Measurements from ENCODE around the gene MRPL10. TPM values are rescaled to one million over a fixed set of nuclear protein-coding genes. Genes with fewer than 3 reads are reported as not detected.

The MRPL10 gene
- total RNA-seq, 1 experiment from 2014 or later = 159 TPM

DNA sequence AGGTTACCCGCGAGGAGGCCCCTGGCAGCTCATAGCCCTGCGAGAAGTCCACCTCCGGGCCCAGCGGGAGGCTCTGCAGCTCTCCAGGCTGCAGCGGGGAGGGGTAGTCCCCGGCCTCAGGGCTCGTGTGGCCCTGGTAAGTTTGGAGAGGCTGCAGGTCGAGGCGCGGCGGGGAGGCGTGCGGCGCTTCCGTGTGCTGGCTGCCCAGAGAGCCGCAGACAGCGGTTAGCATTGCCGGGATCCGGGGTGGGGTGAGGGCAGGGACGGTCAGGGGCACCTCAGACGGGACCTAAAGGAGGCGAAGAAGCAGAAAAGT is 16.8 kb upstream of the MRPL10 start:
- CTCF ChIA-PET = interaction anchor here (0.5 to 14.0 kb wide), 9 partner anchors 9 to 305 kb away, joined by 3 to 904 read pairs (median 4); partner anchors contain the start of genes LRRC46, MRPL10 and SP2
- POLR2A ChIA-PET = no interaction called here
- peak overlapping the region; percentile 90 for H3K4me3 Mint-ChIP-seq (ENCODE audit: unreplicated experiment)
- H3K9me3 Mint-ChIP-seq (ENCODE audit: unreplicated experiment) = no peaks in the 10 kb centered on the region
- intact Hi-C loops (cut with micrococcal nuclease; ENCODE audit: unreplicated experiment) = no loop called here
- BruUV-seq (replicated peaks) = no TSS peak
- H3K36me3 ChIP-seq (ENCODE audit: control insufficient read depth, insufficient read depth, low read length) = no peaks in the 10 kb centered on the region
- peaks cover 32% of the 10 kb centered on the region for H3K4me1 ChIP-seq
- no peak for DNase-seq
- peaks cover 38% of the 10 kb centered on the region for H3K4me1 Mint-ChIP-seq (ENCODE audit: low read depth, unreplicated experiment)
- no peaks in the 10 kb centered on the region for H3K27me3 Mint-ChIP-seq (ENCODE audit: insufficient read depth, unreplicated experiment)
- H3K27ac Mint-ChIP-seq (ENCODE audit: unreplicated experiment) = no peak overlapping the region
- H3K36me3 Mint-ChIP-seq (ENCODE audit: insufficient read depth, unreplicated experiment) = peaks cover 27% of the 10 kb centered on the region
- H3K9me3 ChIP-seq = no peaks in the 10 kb centered on the region
- TF ChIP-seq, protein P1, sequence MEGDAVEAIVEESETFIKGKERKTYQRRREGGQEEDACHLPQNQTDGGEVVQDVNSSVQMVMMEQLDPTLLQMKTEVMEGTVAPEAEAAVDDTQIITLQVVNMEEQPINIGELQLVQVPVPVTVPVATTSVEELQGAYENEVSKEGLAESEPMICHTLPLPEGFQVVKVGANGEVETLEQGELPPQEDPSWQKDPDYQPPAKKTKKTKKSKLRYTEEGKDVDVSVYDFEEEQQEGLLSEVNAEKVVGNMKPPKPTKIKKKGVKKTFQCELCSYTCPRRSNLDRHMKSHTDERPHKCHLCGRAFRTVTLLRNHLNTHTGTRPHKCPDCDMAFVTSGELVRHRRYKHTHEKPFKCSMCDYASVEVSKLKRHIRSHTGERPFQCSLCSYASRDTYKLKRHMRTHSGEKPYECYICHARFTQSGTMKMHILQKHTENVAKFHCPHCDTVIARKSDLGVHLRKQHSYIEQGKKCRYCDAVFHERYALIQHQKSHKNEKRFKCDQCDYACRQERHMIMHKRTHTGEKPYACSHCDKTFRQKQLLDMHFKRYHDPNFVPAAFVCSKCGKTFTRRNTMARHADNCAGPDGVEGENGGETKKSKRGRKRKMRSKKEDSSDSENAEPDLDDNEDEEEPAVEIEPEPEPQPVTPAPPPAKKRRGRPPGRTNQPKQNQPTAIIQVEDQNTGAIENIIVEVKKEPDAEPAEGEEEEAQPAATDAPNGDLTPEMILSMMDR (IDR thresholded peaks at IDR 0.05; ENCODE audit: insufficient read depth in 1 of 2, low read depth in 1 of 2, low read length in 1 of 2, severe bottlenecking in 1 of 2, unreplicated experiment in 1 of 2) = no peak
- no peaks in the 10 kb centered on the region for H3K27me3 ChIP-seq (replicated peaks; ENCODE audit: control insufficient read depth, insufficient read depth, low read length)
- no peak overlapping the region for H3K4me3 ChIP-seq (ENCODE audit: low read depth, low read length)

DNA sequence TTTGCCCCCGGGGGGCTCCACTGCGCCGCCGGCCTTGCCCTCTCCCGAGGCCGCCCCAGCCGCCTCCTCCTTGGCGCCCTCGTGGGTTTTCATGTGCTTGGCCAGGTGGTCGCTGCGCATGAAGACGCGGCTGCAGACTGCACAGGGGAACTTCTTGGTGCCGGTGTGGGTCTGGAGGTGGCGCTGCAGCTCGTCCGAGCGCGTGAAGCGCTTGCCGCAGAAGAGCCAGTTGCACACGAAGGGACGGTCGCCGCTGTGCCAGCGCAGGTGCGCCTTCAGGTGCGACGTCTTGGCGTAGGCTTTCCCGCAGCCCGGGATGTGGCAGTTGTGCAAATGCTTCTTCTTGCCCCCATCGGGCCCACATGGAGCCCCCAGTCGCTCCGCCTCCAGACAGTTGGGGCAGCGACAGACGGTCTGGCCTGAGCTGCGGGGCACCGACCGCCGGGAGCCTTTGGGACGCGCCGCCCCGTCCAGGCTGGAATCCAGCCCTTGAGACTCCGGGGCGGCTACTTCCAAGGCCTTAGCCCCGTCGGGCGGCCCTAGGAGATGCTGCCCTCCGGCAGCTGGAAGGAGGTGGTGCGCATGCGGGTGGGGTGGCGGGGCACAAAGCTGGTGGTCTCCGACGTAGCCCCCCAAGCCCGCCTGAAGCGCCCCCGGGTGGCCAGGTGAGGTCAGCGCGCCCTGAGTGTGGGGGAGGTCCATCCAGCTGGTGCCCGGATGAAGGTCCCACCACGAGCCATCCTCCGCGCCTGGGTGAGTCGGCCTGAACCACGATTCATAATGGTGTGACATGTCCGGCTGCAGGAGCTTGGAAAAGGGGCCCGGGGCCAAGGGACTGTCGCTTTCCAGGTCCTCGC is 16.2 kb upstream of the MRPL10 start:
- intact Hi-C loops (cut with micrococcal nuclease; ENCODE audit: unreplicated experiment) = no loop called here
- no peaks in the 10 kb centered on the region for H3K27me3 ChIP-seq (replicated peaks; ENCODE audit: control insufficient read depth, insufficient read depth, low read length)
- peaks cover 43% of the 10 kb centered on the region for H3K4me1 Mint-ChIP-seq (ENCODE audit: low read depth, unreplicated experiment)
- H3K27me3 Mint-ChIP-seq (ENCODE audit: insufficient read depth, unreplicated experiment) = no peaks in the 10 kb centered on the region
- H3K27ac Mint-ChIP-seq (ENCODE audit: unreplicated experiment) = peak overlapping the region; percentile 14
- TF ChIP-seq, protein P1 (IDR thresholded peaks at IDR 0.05; ENCODE audit: insufficient read depth in 1 of 2, low read depth in 1 of 2, low read length in 1 of 2, severe bottlenecking in 1 of 2, unreplicated experiment in 1 of 2) = peak; percentile 53 to 77
- DNase-seq = no peak
- no TSS peak for BruUV-seq (replicated peaks)
- H3K9me3 ChIP-seq = no peaks in the 10 kb centered on the region
- H3K4me3 Mint-ChIP-seq (ENCODE audit: unreplicated experiment) = peak overlapping the region; percentile 45
- CTCF ChIA-PET = interaction anchor here (0.5 to 14.0 kb wide), 8 partner anchors 10 to 306 kb away, joined by 3 to 904 read pairs (median 4); partner anchors contain the start of genes CDK5RAP3, LRRC46, MRPL10 and SP2
- POLR2A ChIA-PET = no interaction called here
- no peaks in the 10 kb centered on the region for H3K36me3 ChIP-seq (ENCODE audit: control insufficient read depth, insufficient read depth, low read length)
- H3K36me3 Mint-ChIP-seq (ENCODE audit: insufficient read depth, unreplicated experiment) = peaks cover 27% of the 10 kb centered on the region
- no peaks in the 10 kb centered on the region for H3K9me3 Mint-ChIP-seq (ENCODE audit: unreplicated experiment)
- H3K4me1 ChIP-seq = peaks cover 35% of the 10 kb centered on the region
- H3K4me3 ChIP-seq (ENCODE audit: low read depth, low read length) = no peak overlapping the region

DNA sequence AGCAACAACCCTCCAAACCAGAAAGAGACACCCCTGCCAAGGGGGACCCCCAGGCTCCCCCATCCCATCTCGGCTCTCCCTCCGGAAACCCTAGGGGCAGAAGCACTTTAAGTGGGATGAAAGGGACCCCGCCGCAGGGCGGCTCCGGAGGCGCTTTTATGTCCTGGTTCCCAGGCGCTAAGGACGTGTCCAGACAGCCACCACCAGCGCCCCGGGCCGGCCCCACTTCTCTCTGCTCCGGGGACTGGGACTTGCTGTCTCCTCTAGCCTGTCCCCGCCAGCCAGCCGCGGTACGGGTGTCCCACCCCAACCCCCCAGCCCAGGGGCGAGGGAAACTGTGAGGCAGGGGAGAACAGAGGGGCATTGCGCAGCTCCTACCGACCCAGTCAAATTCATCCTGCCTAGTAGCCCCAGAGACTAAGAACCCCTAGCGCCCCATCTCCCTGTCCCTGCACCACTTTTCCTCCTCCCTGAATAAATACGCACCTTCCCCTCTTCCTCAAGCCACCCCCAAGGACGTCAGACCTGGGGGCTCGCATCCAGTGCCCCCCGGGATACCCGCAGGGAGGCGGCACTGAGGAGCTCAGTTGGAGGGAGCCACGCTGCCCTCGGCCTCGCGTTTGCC is 15.5 kb upstream of the MRPL10 start:
- no TSS peak for BruUV-seq (replicated peaks)

More for the DNA sequence above, 15.5 kb upstream of the MRPL10 start:
- intact Hi-C loops (cut with micrococcal nuclease; ENCODE audit: unreplicated experiment) = no loop called here
- Histone ChIP-seq H3K36me3 (ENCODE audit: control insufficient read depth, insufficient read depth, low read length) (no peaks in the 10 kb centered on the region), H3K4me1 (peaks cover 41% of the 10 kb centered on the region), H3K4me3 (ENCODE audit: low read depth, low read length) (no peak overlapping the region), H3K9me3 (no peaks in the 10 kb centered on the region), H3K27me3 (replicated peaks; ENCODE audit: control insufficient read depth, insufficient read depth, low read length) (no peaks in the 10 kb centered on the region)
- H3K9me3 Mint-ChIP-seq (ENCODE audit: unreplicated experiment) = no peaks in the 10 kb centered on the region
- TF ChIP-seq, protein P1 (IDR thresholded peaks at IDR 0.05; ENCODE audit: insufficient read depth in 1 of 2, low read depth in 1 of 2, low read length in 1 of 2, severe bottlenecking in 1 of 2, unreplicated experiment in 1 of 2) = no peak
- ChIA-PET POLR2A (no interaction called here), CTCF (interaction anchor here (0.7 to 14.0 kb wide), 3 partner anchors 11 to 124 kb away, joined by 4 to 904 read pairs (median 10); partner anchors contain the start of genes CDK5RAP3 and SP2)
- no peaks in the 10 kb centered on the region for H3K27me3 Mint-ChIP-seq (ENCODE audit: insufficient read depth, unreplicated experiment)
- H3K27ac Mint-ChIP-seq (ENCODE audit: unreplicated experiment) = peak overlapping the region; percentile 14
- H3K4me3 Mint-ChIP-seq (ENCODE audit: unreplicated experiment) = peak overlapping the region; percentile 45
- DNase-seq = no peak
- peaks cover 45% of the 10 kb centered on the region for H3K4me1 Mint-ChIP-seq (ENCODE audit: low read depth, unreplicated experiment)
- H3K36me3 Mint-ChIP-seq (ENCODE audit: insufficient read depth, unreplicated experiment) = peaks cover 27% of the 10 kb centered on the region
